Nephron (organoid): ENCODE measurements around the gene EPSTI1.

ENCODE experiments used
- H3K27ac Mint-ChIP-seq, 3 experiments: 2 replicates each; pipeline ENCODE4 v1.8.0; 2020; ENCODE audit warnings: mixed read lengths in 3 of 3, mild to moderate bottlenecking in 2 of 3, moderate library complexity in 1 of 3
- H3K27me3 Mint-ChIP-seq: 2 replicates; pipeline ENCODE4 v1.8.0; 2021; ENCODE audit warnings: low read depth, mild to moderate bottlenecking, moderate library complexity, mixed read lengths
- H3K36me3 Mint-ChIP-seq: 2 replicates; pipeline ENCODE4 v1.8.0; 2020; ENCODE audit warnings: low read depth, mixed read lengths
- H3K4me1 Mint-ChIP-seq: 2 replicates; pipeline ENCODE4 v1.8.0; 2020; ENCODE audit warnings: mixed read lengths
- H3K4me3 Mint-ChIP-seq, 3 experiments: 2 replicates each; pipeline ENCODE4 v1.8.0; 2020; ENCODE audit warnings: mild to moderate bottlenecking in 3 of 3, mixed read lengths in 3 of 3, moderate library complexity in 2 of 3
- H3K9me3 Mint-ChIP-seq: 2 replicates; pipeline ENCODE4 v1.8.0; 2020; ENCODE audit warnings: mixed read lengths
- CTCF ChIP-seq, 3 experiments: fragments of 200-600 bp; sonication (generic); IDR thresholded peaks; one replicate each; pipeline ENCODE4 v1.5.0; 2021; ENCODE audit warnings: antibody characterized with exemption in 3 of 3; ENCODE audit not compliant: unreplicated experiment in 3 of 3

Gene EPSTI1

GRCh38 chr13:43008596-43008995 lies 16.6 kb upstream of the EPSTI1 start:
- Mint-ChIP-seq H3K36me3 (no peaks in the 10 kb centered on the region), H3K27me3 (peaks cover 6% of the 10 kb centered on the region), H3K9me3 (no peaks in the 10 kb centered on the region), H3K4me3 (no peak overlapping the region), H3K4me1 (peaks cover 6% of the 10 kb centered on the region), H3K27ac (no peak overlapping the region)
- no peak for TF ChIP-seq CTCF (IDR thresholded peaks at IDR 0.05; ENCODE audit: unreplicated experiment in 3 of 3)

GRCh38 chr13:43006893-43007631 lies 15.0 kb upstream of the EPSTI1 start:
- Mint-ChIP-seq H3K4me1 (peaks cover 6% of the 10 kb centered on the region), H3K27ac (peak overlapping the region in 1 of 3 experiments; percentile 8), H3K36me3 (no peaks in the 10 kb centered on the region), H3K27me3 (peaks cover 6% of the 10 kb centered on the region), H3K4me3 (no peak overlapping the region), H3K9me3 (no peaks in the 10 kb centered on the region)
- TF ChIP-seq CTCF (IDR thresholded peaks at IDR 0.05; ENCODE audit: unreplicated experiment in 3 of 3), result no peak

GRCh38 chr13:43005460-43006236 lies 13.6 kb upstream of the EPSTI1 start:
- no peak overlapping the region for H3K4me3 Mint-ChIP-seq
- H3K27ac Mint-ChIP-seq, result peak overlapping the region in 1 of 3 experiments; percentile 50
- no peak for TF ChIP-seq CTCF (IDR thresholded peaks at IDR 0.05; ENCODE audit: unreplicated experiment in 3 of 3)
- peaks cover 6% of the 10 kb centered on the region for H3K27me3 Mint-ChIP-seq
- no peaks in the 10 kb centered on the region for H3K36me3 Mint-ChIP-seq
- no peaks in the 10 kb centered on the region for H3K9me3 Mint-ChIP-seq
- peaks cover 6% of the 10 kb centered on the region for H3K4me1 Mint-ChIP-seq

- Mint-ChIP-seq H3K27ac (no peak overlapping the region), H3K4me3 (no peak overlapping the region), H3K27me3 (peaks cover under 1% of the 10 kb centered on the region), H3K36me3 (no peaks in the 10 kb centered on the region), H3K4me1 (peaks cover 6% of the 10 kb centered on the region), H3K9me3 (no peaks in the 10 kb centered on the region)
- TF ChIP-seq CTCF (IDR thresholded peaks at IDR 0.05; ENCODE audit: unreplicated experiment in 3 of 3), result no peak
Measured at GRCh38 chr13:43003729-43004128, 11.7 kb upstream of the EPSTI1 start.

- Mint-ChIP-seq H3K4me1 (peaks cover 6% of the 10 kb centered on the region), H3K9me3 (no peaks in the 10 kb centered on the region)
Measured at GRCh38 chr13:43003010-43003409, 11.0 kb upstream of the EPSTI1 start.

More at GRCh38 chr13:43003010-43003409, 11.0 kb upstream of the EPSTI1 start:
- TF ChIP-seq CTCF (IDR thresholded peaks at IDR 0.05; ENCODE audit: unreplicated experiment in 3 of 3), result no peak
- H3K4me3 Mint-ChIP-seq, result no peak overlapping the region
- no peak overlapping the region for H3K27ac Mint-ChIP-seq
- no peaks in the 10 kb centered on the region for H3K27me3 Mint-ChIP-seq
- no peaks in the 10 kb centered on the region for H3K36me3 Mint-ChIP-seq
